ENCODE results near the gene NLRP8.
"Not testable (repeated sequence)": the region's sequence is repeated elsewhere in the genome, so short reads cannot be mapped to it uniquely, and the experiment has no call there.

NLRP8 gene

DNA sequence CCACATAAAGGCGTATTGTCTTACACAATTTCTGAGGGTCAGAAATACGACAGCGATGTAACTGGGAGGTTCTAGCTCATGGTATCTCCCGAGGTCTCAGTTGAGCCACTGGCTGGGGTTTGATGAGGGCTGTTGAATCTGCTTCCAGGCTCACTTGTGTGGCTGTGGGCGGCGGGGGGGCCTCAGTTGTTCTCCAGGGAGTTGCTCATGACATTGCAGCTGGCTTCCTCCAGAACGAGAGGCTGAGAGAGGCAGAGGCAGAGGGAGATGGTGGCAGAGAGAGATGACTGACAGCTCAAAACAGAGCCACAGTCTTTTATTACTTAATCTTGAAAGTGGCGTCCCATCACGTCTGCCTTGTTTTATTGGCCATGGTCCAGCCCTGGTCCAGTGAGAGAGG is 32.8 kb downstream of the NLRP8 start:
- DNase-seq, result no peak

DNA sequence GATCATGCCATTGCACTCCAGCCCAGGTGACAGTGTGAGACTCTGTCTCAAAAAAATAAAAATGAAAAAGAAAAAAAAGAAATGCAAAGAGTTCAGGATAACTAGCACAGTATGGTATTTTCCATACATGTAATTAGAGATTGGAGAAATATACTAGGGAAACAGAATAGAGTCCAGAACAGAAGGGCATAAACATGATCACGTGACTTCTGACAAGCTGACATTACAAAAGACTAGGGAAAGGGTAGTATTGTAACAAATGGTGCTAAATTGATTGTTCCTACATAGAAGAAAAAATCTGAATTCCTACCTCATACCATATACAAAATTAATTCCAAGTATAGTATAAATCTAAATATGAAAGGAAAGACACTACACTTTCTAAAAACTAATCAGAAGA is 37.6 kb downstream of the NLRP8 start:
- DNase-seq, result no peak

DNA sequence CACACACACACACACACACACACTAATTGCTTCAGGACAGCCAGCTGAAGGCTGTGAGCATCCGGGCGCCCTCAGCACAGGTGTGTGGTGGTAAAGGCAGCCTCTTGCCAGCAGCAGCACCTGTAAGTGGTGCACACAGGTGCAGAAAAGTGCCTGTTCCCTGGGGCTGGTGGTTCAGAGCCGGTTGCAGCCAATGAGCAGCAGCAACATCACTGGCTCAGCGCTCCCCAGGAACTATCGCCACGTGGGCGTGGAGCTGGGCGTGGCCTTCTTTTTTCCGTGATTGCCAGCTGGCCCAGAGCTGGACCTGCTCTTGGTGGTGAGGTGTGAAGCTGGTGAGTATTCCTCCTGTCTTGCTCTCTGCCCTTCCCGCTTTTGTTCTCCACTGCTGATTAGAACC is 38.9 kb downstream of the NLRP8 start, which contains the start of gene NLRP5:
Gene NLRP5, plus strand, starts transcription at position 289 of the 400 bp plus-strand sequence.
- DNase-seq, result no peak

DNA sequence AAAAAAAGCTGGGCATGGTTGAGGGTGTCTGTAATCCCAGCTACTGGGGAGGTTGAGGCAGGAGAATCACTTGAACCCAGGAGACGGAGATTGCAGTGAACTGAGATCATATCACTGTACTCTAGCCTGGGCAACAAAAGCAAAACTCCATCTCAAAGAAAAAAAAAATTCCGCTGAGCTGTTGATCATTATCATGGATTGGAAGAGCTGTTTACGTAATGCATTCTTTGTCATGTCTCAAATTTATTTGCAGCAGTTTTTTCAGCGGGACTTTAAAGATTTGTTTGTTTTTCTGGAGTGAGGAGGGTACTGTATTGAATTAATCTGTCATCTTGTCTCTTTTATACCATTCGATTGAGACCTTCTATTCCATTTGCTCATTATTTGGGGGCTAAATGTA is 43.2 kb downstream of the NLRP8 start:
- no peak for DNase-seq

DNA sequence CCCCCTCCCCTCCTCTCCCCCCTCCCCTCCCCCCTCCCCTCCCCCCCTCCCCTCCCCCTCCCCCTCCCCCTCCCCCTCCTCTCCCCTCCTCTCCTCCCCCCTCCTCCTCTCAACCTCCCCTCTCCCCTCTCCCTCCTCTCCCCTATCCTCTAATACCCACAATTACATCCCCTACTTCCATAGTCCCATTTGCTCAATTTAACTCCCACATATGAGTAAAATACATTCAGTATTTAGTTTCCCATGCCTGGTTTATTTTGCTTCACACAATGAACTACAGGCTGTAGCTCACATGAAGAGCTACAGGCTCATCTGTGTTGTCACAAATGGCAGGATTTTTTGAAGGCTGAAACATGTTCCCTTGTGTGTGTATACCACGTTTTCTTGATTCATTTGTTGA is 45.9 kb downstream of the NLRP8 start:
- no peak for DNase-seq

DNA sequence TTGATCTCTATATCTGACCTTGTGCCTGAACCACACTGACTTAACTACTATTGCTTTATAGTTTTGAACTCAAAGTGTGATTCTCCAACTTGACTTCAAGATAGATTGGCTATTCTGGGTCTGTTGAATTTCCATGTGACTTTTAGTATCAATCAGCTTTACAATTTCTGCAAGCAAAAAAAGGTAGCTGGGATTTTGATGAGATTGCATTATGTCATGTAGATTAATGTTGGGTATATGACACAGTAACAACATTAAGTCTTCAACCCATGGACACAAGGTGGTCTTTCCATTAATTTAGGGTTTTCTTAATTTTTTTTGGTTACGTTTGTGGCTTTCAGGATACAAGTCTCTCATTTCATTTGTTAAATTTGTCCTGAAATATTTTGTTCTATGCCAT is 67.1 kb downstream of the NLRP8 start:
- DNase-seq, result no peak

DNA sequence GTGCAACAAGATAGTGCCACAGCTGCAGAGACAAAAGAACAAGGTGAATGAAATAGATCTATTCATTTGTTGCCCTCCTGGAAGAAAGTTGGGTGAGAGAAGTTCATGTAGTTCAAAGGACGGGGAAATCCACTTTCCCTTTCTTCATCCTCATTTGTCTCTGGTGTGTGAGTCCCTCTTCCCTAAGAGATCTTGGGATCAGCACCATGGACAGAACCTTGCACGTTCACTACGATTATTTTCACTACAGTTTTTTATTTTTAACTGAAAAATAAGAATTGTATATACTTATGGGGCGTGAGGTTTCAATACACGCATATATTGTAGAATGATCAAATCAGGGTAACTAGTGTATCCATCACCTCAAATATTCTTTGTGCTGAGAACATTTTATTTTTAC is 68.1 kb downstream of the NLRP8 start:
- no peak for DNase-seq

DNA sequence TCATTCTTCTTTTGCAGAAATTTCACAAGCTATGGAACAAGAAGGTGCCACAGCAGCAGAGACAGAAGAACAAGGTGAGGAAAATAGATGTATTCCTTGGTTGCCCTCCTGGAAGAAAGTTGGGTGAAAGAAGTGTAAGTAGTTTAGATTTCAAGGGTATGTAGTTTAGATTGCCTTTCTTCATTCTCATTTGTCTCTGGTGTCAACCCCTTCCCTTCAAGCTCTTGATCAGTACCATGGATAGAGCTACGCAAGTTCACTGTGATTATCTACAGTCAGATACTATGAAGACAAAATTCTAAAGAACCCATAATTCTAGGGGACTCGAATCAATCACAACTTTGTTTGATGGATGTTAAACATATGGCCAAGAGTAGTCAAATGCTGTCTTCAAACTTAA is 71.7 kb downstream of the NLRP8 start:
- not testable (repeated sequence) for DNase-seq

DNA sequence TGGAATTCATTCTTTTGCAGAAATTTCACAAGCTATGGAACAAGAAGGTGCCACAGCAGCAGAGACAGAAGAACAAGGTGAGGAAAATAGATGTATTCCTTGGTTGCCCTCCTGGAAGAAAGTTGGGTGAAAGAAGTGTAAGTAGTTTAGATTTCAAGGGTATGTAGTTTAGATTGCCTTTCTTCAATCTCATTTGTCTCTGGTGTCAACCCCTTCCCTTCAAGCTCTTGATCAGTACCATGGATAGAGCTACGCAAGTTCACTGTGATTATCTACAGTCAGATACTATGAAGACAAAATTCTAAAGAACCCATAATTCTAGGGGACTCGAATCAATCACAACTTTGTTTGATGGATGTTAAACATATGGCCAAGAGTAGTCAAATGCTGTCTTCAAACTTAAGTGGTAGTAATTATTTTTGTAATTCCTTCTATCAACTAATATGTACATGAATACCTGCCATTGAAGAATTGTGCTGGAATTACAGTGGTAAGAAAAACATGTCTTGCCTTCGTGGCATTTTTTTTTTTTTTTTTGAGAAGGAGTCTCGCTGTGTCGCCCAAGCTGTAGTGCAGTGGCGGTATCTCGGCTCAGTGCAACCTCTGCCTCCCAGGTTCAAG is 72.8 kb downstream of the NLRP8 start:
- not testable (repeated sequence) for DNase-seq

DNA sequence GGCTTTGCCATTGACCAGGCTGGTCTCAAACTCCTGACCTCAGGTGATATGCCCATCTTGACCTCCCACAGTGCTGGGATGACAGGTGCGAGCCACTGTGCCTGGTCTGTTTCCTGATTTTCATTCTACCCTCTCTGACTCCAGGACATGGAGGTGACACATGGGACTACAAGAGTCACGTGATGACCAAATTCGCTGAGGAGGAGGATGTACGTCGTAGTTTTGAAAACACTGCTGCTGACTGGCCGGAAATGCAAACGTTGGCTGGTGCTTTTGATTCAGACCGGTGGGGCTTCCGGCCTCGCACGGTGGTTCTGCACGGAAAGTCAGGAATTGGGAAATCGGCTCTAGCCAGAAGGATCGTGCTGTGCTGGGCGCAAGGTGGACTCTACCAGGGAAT is 79.1 kb downstream of the NLRP8 start:
- DNase-seq, result no peak

All from islet precursor cell (in vitro differentiated cells).